ENCODE measurements around the gene SPNS2.

GRCh38 chr17:4490109-4490591 is 8.5 kb upstream of the SPNS2 start:
- TF ChIP-seq CTCF (IDR thresholded peaks at IDR 0.05) = no peak
- TF ChIP-seq EZH2 (IDR thresholded peaks at IDR 0.05; ENCODE audit: borderline replicate concordance, insufficient read depth, low read depth, low read length, poor library complexity, severe bottlenecking) = no peak

Data from B cell (primary cell).